ENCODE results near the gene ARHGAP26.

GRCh38 chr5:143151056-143151700 is 381.0 kb downstream of the ARHGAP26 start:
- TF ChIP-seq ZNF274 (IDR thresholded peaks at IDR 0.05; ENCODE audit: low read depth, low read length) (no peak), YY1 (IDR thresholded peaks at IDR 0.05; ENCODE audit: insufficient read depth, insufficient read length) (no peak), SUZ12 (IDR thresholded peaks at IDR 0.05; ENCODE audit: extremely low read depth, insufficient read depth, insufficient read length) (no peak)

All from NT2/D1 (cell line).